Right cardiac atrium (tissue), 5 donors: ENCODE data around the gene TUBGCP2. TPM values are rescaled to one million over a fixed set of nuclear protein-coding genes. Genes with fewer than 3 reads are reported as not detected.
A peak's percentile ranks its signal among the peaks of the same experiment; 100 is the strongest.
"Not testable (repeated sequence)": the region's sequence is repeated elsewhere in the genome, so short reads cannot be mapped to it uniquely, and the experiment has no call there.

Experiments
- ATAC-seq, 2 donors: fragments of 200-7000 bp; cut with Tn5 transposase; one replicate each; pipeline versions ENCODE4 v1.8.0 to v1.9.1; 2020; ENCODE audit warnings: moderate library complexity in 2 of 2, mild to moderate bottlenecking in 1 of 2
- DNase-seq, 3 donors: peaks; one replicate each; pipeline ENCODE4 v3.0.0-alpha.2; 2020
- H3K27ac ChIP-seq: one replicate; pipeline ENCODE4 v1.5.1; 2013; ENCODE audit warnings: mild to moderate bottlenecking, low read length, control low read depth, moderate library complexity
- H3K27me3 ChIP-seq: one replicate; pipeline ENCODE4 v1.6.1; 2013; ENCODE audit not compliant: control insufficient read depth, insufficient read depth
- H3K4me1 ChIP-seq: one replicate; pipeline ENCODE4 v1.6.1; 2013; ENCODE audit warnings: low read length; ENCODE audit not compliant: control insufficient read depth, insufficient read depth
- H3K4me3 ChIP-seq: one replicate; pipeline ENCODE4 v1.5.1; 2013; ENCODE audit warnings: low read length, control low read depth
- H3K9me3 ChIP-seq: one replicate; pipeline ENCODE4 v1.6.1; 2013; ENCODE audit warnings: low read length; ENCODE audit not compliant: control insufficient read depth
- WGBS: extraction: QIAGEN DNeasy Blood & Tissue Kit; methylation state at CpG from one replicate; pipeline ENCODE4 v1.1.7; 2013; 5-methylcytosine and 5-hydroxymethylcytosine counted together
- intact Hi-C, 4 donors: fragments of 100-400 bp; cut with DNase I; formaldehyde crosslinking; loops; one replicate each; pipeline versions ENCODE4 v1.11.0 to v1.14.0; 2022 to 2023
- polyA plus RNA-seq: library from polyadenylated mRNA; stranded (reverse); fragments of 200-250 nt; gene quantifications from one replicate; pipeline ENCODE4 v1.2.3, GENCODE V29; 2013
- total RNA-seq, 4 donors: library from RNA; stranded (reverse); fragmentation: NEBNext Ultra II Directional; extraction: Animal tissue kit (Norgen Biotek cat#: 25700); gene quantifications; one replicate each; pipeline ENCODE4 v1.2.1, GENCODE V29; 2021
- donor health status: healthy with polysubstance abuse.
- donor health status: DM: no; HTN: yes; CAD: no.
- donor health status: DM: no; HTN: no; CAD: no.
- donor health status: DM: no; HTN: yes; CAD: no; lungs with severe emphysema.
- donor health status: DM: yes; HTN: yes; CAD: no.

The TUBGCP2 gene
- total and polyA plus RNA-seq, 5 donors = 23.0 to 45.9 (median 37.2) TPM

DNA sequence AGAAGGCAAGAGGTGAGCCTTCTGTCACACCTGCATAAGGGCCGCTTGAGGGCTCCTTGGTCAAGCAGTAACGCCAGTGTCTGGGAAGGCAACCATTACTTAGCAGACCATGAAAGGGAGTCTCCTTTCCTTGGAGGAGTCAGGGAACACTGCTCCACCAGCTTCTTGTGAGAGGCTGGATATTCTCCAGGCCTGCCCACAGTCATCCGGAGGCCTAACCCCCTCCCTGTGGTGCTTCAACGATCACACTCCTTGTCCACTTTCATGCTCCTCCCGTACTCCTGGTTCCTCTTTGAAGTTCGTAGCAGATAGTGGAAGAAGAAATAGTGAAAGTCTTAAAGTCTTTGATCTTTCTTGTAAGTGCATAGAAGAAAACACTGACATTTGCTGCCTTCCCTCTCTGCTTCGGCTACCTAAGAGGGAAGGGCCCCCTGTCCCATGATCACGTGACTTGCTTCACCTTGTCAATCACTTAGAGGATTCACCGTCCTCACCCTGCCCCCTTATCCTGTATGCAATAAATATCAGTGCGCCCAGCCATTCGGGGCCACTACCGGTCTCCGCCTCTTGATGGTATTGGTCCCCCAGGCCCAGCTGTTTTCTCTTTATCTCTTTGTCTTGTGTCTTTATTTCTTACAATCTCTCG is 13.5 kb upstream of the TUBGCP2 start:
- not testable (repeated sequence) for H3K4me1 ChIP-seq, H3K9me3 ChIP-seq, H3K4me3 ChIP-seq, H3K27me3 ChIP-seq, ATAC-seq, H3K27ac ChIP-seq
- DNase-seq = peak in 1 of 3 donors; percentile 17
- WGBS = 74% methylated on average over 12 of the region's 14 CpGs
- intact Hi-C loops = loop anchor here in 1 of 4 donors (10.0 kb wide), 1 partner anchor 203 kb away; the partner anchor contains the start of gene CYP2E1

DNA sequence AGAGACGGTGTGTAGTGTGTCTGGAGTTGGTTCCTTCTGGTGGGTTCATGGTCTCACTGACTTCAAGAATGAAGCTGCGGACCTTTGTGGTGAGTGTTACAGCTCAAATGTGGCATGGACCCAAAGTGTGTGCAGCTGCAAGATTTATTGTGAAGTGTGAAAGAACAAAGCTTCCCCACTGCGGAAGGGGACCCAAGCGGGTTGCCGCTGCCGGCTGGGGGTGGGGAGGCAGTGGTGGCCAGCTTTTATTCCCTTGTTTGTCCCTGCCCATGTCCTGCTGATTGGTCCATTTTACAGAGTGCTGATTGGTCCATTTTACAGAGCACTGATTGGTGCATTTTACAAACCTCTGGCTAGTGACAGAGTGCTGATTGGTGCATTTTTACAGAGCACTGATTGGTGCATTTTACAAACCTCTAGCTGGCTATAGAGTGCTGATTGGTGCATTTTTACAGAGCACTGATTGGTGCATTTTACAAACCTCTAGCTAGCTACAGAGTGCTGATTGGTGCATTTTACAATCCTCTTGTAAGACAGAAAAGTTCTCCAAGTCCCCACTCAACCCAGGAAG is 12.3 kb upstream of the TUBGCP2 start:
- peak in 1 of 3 donors; percentile 13 for DNase-seq
- H3K9me3 ChIP-seq, H3K4me3 ChIP-seq, H3K27me3 ChIP-seq, ATAC-seq, H3K4me1 ChIP-seq, H3K27ac ChIP-seq: not testable (repeated sequence)
- 93% methylated on average over 6 of the region's 6 CpGs for WGBS
- intact Hi-C loops = loop anchor here in 1 of 4 donors (10.0 kb wide), 1 partner anchor 204 kb away; the partner anchor contains the start of gene CYP2E1

DNA sequence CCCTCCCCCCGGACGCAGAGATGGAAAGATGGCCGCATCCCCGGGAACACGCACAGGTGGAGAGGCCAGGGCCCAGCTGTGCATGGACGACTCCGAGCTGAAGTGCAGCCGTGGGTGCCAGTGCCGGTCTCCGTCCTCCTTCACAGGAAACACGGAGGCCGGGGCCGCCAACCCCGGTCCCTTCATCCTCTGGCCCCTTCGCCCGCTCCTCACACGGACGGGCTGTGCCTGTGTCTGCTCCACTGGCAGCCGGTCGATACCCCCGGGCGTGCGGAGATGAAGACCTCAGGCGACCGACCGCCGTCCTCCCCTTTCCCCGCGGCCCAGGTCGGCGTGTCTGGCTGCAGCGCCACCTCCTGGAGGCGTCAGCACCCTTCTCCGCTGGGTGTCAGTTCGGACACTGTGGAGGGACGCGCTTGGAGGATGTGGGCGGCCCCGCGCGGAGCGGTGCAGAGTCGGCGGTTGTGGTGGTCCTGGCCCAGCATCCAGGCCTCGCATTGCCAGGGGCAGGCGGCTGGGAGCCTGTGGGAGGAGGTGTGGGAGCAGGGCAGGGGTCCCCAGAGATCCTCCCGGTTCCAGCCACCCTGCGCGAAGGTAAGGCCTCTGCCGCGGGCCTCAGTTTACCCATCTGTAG is 9.9 kb upstream of the TUBGCP2 start:
- Histone ChIP-seq H3K27me3 (no peaks in the 10 kb centered on the region), H3K4me3 (no peak overlapping the region), H3K4me1 (no peaks in the 10 kb centered on the region), H3K9me3 (no peaks in the 10 kb centered on the region), H3K27ac (no peak overlapping the region)
- intact Hi-C loops = no loop called here
- ATAC-seq = peak; percentile 87 to 88
- 10% methylated on average over 51 of the region's 51 CpGs for WGBS
- peak in 2 of 3 donors; percentile 78 to 83 for DNase-seq

DNA sequence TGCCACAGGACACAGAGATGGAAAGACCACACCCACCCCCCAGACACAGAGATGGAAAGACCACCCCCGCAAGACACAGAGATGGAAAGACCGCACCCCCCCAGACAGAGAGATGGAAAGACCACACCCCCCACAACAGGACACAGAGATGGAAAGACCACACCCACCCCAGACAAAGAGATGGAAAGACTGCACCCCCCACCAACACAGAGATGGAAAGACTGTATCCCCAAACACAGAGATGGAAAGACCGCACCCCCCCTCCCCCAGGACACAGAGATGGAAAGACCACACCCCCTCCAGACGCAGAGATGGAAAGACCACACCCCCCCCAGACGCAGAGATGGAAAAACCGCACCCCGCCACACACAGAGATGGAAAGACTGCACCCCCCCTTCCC is 8.1 kb upstream of the TUBGCP2 start:
- Histone ChIP-seq H3K4me1 (no peaks in the 10 kb centered on the region), H3K4me3 (no peak overlapping the region), H3K27me3 (no peaks in the 10 kb centered on the region), H3K9me3 (no peaks in the 10 kb centered on the region), H3K27ac (no peak overlapping the region)
- DNase-seq (peak in 1 of 3 donors; percentile 20), ATAC-seq (no peak)
- intact Hi-C loops = no loop called here
- WGBS = 80% methylated on average over 7 of the region's 7 CpGs

DNA sequence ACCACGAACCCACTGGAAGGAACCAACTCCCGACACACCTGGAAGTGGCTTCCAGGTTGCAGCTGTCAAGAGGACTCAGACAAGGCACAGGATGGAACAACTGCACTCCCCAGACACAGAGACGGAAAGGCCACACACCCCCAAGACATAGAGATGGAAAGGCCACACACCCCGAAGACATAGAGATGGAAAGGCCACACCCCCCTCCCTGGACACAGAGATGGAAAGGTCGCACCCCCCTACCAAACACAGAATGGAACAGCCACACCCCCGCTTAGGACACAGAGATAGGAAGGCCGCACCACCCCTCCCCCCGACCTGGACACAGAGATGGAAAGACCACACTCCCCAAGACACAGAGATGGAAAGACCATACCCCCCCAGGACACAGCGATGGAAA is 7.6 kb upstream of the TUBGCP2 start:
- no peaks in the 10 kb centered on the region for H3K4me1 ChIP-seq
- ATAC-seq = no peak
- H3K9me3 ChIP-seq = no peaks in the 10 kb centered on the region
- 89% methylated on average over 9 of the region's 9 CpGs for WGBS
- H3K4me3 ChIP-seq = no peak overlapping the region
- intact Hi-C loops = no loop called here
- H3K27ac ChIP-seq = no peak overlapping the region
- DNase-seq = peak in 1 of 3 donors; percentile 26
- H3K27me3 ChIP-seq = no peaks in the 10 kb centered on the region

DNA sequence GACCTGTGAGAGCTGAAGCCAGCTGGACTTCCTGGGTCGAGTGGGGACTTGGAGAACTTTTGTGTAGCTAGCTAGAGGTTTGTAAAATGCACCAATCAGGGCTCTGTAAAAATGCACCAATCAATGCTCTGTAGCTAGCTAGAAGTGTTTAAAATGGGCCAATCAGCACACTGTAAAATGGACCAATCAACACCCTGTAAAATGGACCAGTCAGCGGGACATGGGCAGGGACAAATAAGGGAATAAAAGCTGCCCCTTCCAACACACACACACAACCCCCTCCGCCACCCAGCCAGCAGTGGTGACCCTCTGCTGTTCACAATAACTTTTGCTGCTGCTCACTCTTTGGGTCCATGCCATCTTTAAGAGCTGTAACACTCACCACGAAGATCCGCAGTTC is 7.2 kb upstream of the TUBGCP2 start:
- Histone ChIP-seq H3K9me3 (no peaks in the 10 kb centered on the region), H3K27me3 (no peaks in the 10 kb centered on the region), H3K4me3 (no peak overlapping the region), H3K27ac (no peak overlapping the region), H3K4me1 (no peaks in the 10 kb centered on the region)
- no peak for ATAC-seq
- 87% methylated on average over 5 of the region's 5 CpGs for WGBS
- intact Hi-C loops = no loop called here
- DNase-seq = no peak

DNA sequence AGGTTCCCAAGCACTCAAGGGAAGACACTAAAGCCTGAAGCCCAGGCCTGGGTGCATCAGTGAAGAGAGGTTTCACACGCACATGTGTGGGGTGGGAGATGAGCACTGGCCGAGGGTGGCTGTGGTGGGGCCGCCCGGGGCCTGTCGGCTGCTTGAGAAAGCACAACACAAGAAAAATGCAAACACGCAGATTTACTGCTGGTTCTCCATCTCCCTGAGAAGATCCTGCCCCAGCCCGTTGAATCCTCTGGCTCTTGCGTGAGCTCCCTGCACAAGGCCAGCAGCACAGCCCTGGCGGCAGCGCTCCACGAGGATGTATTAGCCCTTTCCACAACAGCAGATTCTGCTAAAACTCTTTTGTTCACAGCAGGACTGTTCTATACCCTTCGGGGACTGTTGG is 6.2 kb upstream of the TUBGCP2 start:
- H3K27me3 ChIP-seq = no peaks in the 10 kb centered on the region
- H3K4me3 ChIP-seq = no peak overlapping the region
- WGBS = 88% methylated on average over 12 of the region's 12 CpGs
- H3K9me3 ChIP-seq = no peaks in the 10 kb centered on the region
- intact Hi-C loops = no loop called here
- no peak overlapping the region for H3K27ac ChIP-seq
- ATAC-seq (no peak), DNase-seq (peak in 1 of 3 donors; percentile 30)
- no peaks in the 10 kb centered on the region for H3K4me1 ChIP-seq

DNA sequence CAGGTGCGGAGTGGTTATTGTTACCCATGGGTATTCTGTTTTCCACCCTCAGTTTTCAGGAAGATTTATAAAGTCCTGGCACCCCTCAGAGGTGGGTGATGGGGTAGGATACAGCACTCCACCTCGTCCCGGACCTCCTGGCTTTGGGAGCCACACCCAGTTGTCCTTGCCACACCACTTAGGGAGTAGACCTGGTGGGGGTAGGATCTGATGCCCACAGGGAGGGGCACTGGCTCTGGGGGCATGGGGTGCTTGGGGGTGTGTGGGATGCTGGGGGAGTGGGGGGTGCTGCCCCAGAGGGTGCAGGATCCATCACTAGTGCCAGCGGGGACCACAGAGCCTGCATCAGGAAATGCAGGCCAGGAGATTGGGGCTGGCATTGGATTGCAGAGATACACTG is 4.5 kb upstream of the TUBGCP2 start:
- 73% methylated on average over 4 of the region's 4 CpGs for WGBS
- H3K4me3 ChIP-seq = no peak overlapping the region
- peak in 2 of 3 donors; percentile 7 to 13 for DNase-seq
- no peak overlapping the region for H3K27ac ChIP-seq
- no peaks in the 10 kb centered on the region for H3K27me3 ChIP-seq
- no peak for ATAC-seq
- intact Hi-C loops = no loop called here
- no peaks in the 10 kb centered on the region for H3K4me1 ChIP-seq
- no peaks in the 10 kb centered on the region for H3K9me3 ChIP-seq

DNA sequence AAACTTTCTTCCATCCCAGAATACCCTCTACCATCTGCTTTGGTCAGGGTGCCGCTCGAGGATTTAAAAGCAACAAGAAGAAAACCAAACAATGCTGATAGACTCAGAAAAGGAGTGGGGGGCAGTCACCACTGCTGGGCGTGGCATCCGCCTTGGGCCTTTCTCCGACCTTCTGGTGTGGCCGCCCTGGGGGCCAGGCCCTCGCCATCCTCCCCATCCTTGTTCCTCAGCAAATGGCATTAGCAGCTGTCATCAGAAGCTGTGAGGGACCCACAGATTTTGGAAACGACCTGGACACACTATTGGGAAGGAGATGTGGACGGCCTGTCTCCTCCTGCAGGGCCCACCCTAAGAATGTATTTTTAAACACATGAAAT is 4.1 kb upstream of the TUBGCP2 start:
- H3K4me3 ChIP-seq = no peak overlapping the region
- ATAC-seq (no peak), DNase-seq (peak in 1 of 3 donors; percentile 13)
- no peaks in the 10 kb centered on the region for H3K27me3 ChIP-seq
- H3K9me3 ChIP-seq = no peaks in the 10 kb centered on the region
- 93% methylated on average over 9 of the region's 9 CpGs for WGBS
- intact Hi-C loops = no loop called here
- no peak overlapping the region for H3K27ac ChIP-seq
- peaks cover 2% of the 10 kb centered on the region for H3K4me1 ChIP-seq

DNA sequence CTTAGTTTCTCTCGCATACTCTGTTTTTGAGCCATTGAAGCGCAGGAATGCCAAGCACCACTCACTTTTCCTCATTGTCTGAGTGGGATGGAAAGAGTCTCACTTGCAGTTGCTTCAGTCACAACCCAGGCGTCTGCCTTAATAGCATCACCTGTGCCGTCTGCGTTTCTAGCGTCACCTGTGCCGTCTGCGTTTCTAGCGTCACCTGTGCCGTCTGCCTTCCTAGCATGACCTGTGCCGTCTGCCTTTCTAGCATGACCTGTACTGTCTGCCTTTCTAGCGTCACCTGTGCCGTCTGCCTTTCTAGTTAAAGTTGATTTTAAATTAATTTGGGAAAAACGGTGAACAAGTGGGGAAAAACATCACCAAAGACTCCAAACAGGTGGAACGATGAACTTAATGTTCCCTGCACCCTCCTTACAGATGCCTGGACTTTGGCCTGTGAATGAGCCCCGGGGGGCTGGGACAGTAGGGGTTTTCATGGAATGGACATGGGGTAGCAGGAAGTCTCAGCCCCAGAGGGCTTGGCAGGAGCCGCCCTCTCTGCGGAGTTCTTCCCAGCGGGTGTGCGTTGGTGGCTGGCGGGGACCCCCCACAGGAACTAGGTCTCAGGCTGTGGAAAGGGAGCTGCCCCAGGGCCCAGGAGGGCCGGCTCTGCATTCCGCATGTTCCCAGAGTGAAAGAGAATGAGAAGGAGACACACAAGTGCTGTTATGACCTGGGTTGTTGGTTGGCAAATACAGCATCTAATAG is 3.5 kb upstream of the TUBGCP2 start:
- no peaks in the 10 kb centered on the region for H3K9me3 ChIP-seq
- DNase-seq (peak in 1 of 3 donors; percentile 41), ATAC-seq (no peak)
- intact Hi-C loops = no loop called here
- 92% methylated on average over 23 of the region's 23 CpGs for WGBS
- no peak overlapping the region for H3K27ac ChIP-seq
- H3K27me3 ChIP-seq = no peaks in the 10 kb centered on the region
- peaks cover 5% of the 10 kb centered on the region for H3K4me1 ChIP-seq
- H3K4me3 ChIP-seq = no peak overlapping the region

DNA sequence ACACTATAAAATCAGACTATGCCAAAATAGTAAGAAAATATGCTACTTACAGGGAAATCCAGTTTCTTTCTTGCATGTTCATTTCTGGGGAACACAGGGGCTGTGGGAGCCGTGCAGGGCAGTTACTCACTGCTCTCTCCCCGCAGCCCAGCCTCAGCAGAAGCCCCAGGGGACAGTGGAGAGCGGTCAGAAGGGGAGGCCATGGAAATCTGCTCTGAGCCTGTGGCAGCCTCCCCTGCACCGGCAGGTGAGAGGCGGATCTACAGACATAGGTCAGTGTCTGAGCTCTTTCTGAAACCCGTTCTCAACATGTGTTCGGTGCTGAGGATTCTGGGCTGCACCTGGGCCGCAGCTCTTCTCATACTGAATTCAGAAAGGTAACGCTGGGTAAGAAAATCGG is 2.9 kb upstream of the TUBGCP2 start:
- Histone ChIP-seq H3K9me3 (no peaks in the 10 kb centered on the region), H3K27me3 (no peaks in the 10 kb centered on the region), H3K27ac (no peak overlapping the region), H3K4me1 (peaks cover 8% of the 10 kb centered on the region), H3K4me3 (no peak overlapping the region)
- intact Hi-C loops = no loop called here
- WGBS = 91% methylated on average over 10 of the region's 10 CpGs
- ATAC-seq = no peak
- DNase-seq = peak in 1 of 3 donors; percentile 16
